Esophagus squamous epithelium (tissue), 5 donors: ENCODE data around the gene NRM. TPM values are rescaled to one million over a fixed set of nuclear protein-coding genes. Genes with fewer than 3 reads are reported as not detected.

Experiments
- DNase-seq: peaks from one replicate; lab custom pipeline; 2025; lab: John Stamatoyannopoulos, UW
- H3K27ac ChIP-seq, 4 donors: fragments of 200-600 bp; sonication (generic); one replicate each; pipeline ENCODE4 v1.5.1; 2016 to 2019; ENCODE audit warnings: mild to moderate bottlenecking in 1 of 4
- H3K27me3 ChIP-seq, 4 donors: fragments of 200-600 bp; sonication (generic); 1 replicate in 3 of 4; 2 replicates in 1 of 4; pipeline versions ENCODE4 v1.5.1 to v1.6.0; 2017 to 2021; ENCODE audit warnings: antibody characterized with exemption in 1 of 4
- H3K36me3 ChIP-seq, 3 donors: fragments of 200-600 bp; sonication (generic); one replicate each; pipeline ENCODE4 v1.5.1; 2016 to 2019
- H3K4me1 ChIP-seq, 3 donors: fragments of 200-600 bp; sonication (generic); one replicate each; pipeline ENCODE4 v1.5.1; 2017 to 2019
- H3K4me3 ChIP-seq, 4 donors: fragments of 200-600 bp; sonication (generic); 1 replicate in 3 of 4; 2 replicates in 1 of 4; pipeline ENCODE4 v1.5.1; 2016 to 2019; ENCODE audit warnings: mild to moderate bottlenecking in 2 of 4, moderate library complexity in 1 of 4
- H3K9me3 ChIP-seq, 3 donors: fragments of 200-600 bp; sonication (generic); one replicate each; pipeline ENCODE4 v1.5.1; 2016 to 2019
- POLR2A ChIP-seq, 4 donors: fragments of 450-650 bp; IDR thresholded peaks; one replicate each; pipeline ENCODE4 v1.6.1; 2017; ENCODE audit warnings: antibody characterized with exemption in 4 of 4, mild to moderate bottlenecking in 4 of 4, moderate library complexity in 3 of 4
- WGBS, 2 donors: methylation state at CpG; one replicate each; pipeline ENCODE4 v1.1.5; 2018; 5-methylcytosine and 5-hydroxymethylcytosine counted together
- intact Hi-C: fragments of 100-400 bp; cut with DNase I; formaldehyde crosslinking; loops from one replicate; pipeline ENCODE4 v1.15.0; 2022
- total RNA-seq, 4 donors: library from RNA; depleted of rRNA; stranded (reverse); fragments of >200 nt; gene quantifications; one replicate each; pipeline ENCODE4 v1.1.0, GENCODE V29; 2016
- TF ChIP-seq, protein P1 (sequence below), 6 experiments: fragments of 450-650 bp in 4 of 6; fragments of 200-600 bp in 2 of 6; sonication (generic) in 2 of 6; IDR thresholded peaks; one replicate each; pipeline ENCODE4 v1.5.1; 2016 to 2019; ENCODE audit warnings: antibody characterized with exemption in 6 of 6, mild to moderate bottlenecking in 4 of 6, moderate library complexity in 4 of 6
- donor health status: DM: yes; HTN: yes; CAD: no.

NRM gene
- total RNA-seq, result 1 to 10 TPM; 3.8 to 7.4 (median 6.7) TPM

DNA sequence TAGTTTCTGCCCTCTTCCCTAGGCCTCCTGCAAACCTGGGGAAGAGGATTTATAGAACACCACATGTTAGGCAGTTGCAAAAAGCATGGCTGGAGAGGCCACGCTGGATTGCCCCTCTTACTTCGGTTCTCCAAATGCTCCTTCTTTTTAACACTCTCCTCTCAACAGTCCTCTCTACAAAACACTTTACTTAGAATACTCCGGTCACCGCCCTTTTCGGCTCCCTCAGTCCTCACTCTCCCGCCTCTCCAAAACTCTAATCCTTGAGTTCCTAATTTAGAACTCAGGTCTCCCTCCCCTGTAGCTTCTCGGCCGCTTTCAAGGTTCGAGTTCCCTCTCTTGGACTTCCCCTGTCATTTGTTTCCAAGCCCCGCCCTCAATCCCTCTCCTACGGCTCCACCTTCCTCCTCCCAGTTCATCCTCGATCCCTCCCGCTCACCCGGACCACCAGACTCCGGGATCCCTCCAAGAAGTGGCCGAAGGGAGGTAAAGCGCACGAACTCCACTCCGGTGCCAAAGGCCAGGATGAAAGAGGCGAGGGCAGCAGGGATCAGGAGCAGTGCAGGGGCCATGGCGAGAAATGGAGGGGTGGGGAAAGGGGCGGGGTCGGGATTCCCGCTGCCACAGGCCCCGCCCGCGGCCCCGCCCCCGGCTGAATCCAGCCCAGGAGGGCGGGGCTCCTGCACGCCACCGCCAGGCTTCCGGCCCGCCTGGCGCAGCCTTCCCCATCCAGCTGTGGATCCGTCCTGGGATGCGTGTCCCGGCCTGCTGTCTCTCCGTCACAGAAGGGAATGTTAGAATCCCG is at the start of gene NRM:
TSS of gene NRM (minus strand) at position 582 of the 805 bp plus-strand sequence. CDS start at position 572, 10 bp downstream.
- intact Hi-C loops, result no loop called here

DNA sequence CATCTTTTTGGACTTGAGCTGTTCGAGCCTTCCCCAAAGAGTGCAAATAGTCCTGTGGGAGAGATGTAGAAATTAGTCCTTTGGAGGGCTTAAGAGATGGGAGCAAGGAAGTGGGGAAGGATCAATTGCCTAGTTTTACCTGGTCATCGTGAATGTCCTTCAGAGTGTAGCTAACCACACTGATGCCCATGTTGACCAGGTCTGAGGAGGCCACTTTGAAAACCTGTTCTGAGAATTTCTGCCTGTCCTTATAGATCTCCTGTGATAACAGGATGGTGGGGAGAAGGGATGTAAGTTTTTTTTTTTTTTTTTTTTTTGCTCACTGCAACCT is 49.7 kb upstream of the NRM start:
- no peak overlapping the region for H3K4me3 ChIP-seq
- peaks cover 18 to 87% (median 40%) of the 10 kb centered on the region in 3 donors for H3K4me1 ChIP-seq
- peaks cover 8 to 56% (median 21%) of the 10 kb centered on the region in 3 donors for H3K36me3 ChIP-seq
- 71 to 100% methylated on average over 2 of the region's 2 CpGs for WGBS, 2 donors
- no peaks in the 10 kb centered on the region for H3K9me3 ChIP-seq
- peak overlapping the region in 1 of 4 donors; percentile 99 for H3K27ac ChIP-seq
- H3K27me3 ChIP-seq, result no peaks in the 10 kb centered on the region
- intact Hi-C loops, result loop anchor here (5.0 kb wide), 2 partner anchors 82 to 142 kb away; partner anchors contain the start of gene DDR1
- DNase-seq, result no peak
- TF ChIP-seq, protein P1, sequence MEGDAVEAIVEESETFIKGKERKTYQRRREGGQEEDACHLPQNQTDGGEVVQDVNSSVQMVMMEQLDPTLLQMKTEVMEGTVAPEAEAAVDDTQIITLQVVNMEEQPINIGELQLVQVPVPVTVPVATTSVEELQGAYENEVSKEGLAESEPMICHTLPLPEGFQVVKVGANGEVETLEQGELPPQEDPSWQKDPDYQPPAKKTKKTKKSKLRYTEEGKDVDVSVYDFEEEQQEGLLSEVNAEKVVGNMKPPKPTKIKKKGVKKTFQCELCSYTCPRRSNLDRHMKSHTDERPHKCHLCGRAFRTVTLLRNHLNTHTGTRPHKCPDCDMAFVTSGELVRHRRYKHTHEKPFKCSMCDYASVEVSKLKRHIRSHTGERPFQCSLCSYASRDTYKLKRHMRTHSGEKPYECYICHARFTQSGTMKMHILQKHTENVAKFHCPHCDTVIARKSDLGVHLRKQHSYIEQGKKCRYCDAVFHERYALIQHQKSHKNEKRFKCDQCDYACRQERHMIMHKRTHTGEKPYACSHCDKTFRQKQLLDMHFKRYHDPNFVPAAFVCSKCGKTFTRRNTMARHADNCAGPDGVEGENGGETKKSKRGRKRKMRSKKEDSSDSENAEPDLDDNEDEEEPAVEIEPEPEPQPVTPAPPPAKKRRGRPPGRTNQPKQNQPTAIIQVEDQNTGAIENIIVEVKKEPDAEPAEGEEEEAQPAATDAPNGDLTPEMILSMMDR (IDR thresholded peaks at IDR 0.05), result no peak
- no peak for TF ChIP-seq POLR2A (IDR thresholded peaks at IDR 0.05)

More for the DNA sequence above, at the start of gene NRM:
- peak within 1 kb of the TSS; percentile 74 to 99 (median 98) for H3K27ac ChIP-seq
- H3K4me3 ChIP-seq, result peak within 1 kb of the TSS; percentile 40 to 80 (median 70)
- no peak for DNase-seq
- no peaks in the 10 kb centered on the region for H3K36me3 ChIP-seq
- H3K9me3 ChIP-seq, result no peaks in the 10 kb centered on the region
- TF ChIP-seq, protein P1 (IDR thresholded peaks at IDR 0.05), result no peak
- peak in 1 of 4 donors; percentile 32 for TF ChIP-seq POLR2A (IDR thresholded peaks at IDR 0.05)
- 0% methylated on average over 27 to 29 of the region's 40 CpGs for WGBS, 2 donors
- peaks cover 34 to 53% (median 39%) of the 10 kb centered on the region in 3 donors for H3K4me1 ChIP-seq
- no peaks in the 10 kb centered on the region for H3K27me3 ChIP-seq

DNA sequence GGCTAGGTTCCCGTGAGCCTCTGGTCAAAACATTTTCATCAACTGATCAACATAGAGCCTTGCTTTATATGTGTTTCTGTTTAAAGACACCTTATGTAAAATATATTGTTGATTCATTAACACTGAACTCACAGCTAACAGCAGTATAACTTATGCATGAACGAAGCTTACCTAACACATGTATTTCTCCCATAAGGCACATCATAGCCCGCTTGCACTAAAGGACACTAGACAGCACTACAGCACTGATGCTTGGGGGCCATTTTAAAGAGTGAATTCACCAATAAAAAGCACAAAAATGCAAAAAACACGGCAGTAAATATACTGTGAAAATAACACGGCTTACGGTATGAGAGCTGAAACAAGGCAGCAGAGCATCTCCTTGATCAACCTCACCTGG is 47.7 kb upstream of the NRM start:
- H3K27me3 ChIP-seq, result no peaks in the 10 kb centered on the region
- H3K9me3 ChIP-seq, result no peaks in the 10 kb centered on the region
- intact Hi-C loops, result no loop called here
- WGBS, 2 donors, result 77 to 80% methylated on average over 6 of the region's 6 CpGs
- H3K36me3 ChIP-seq, result peaks cover 8 to 76% (median 33%) of the 10 kb centered on the region in 3 donors
- H3K4me1 ChIP-seq, result peaks cover 14 to 77% (median 33%) of the 10 kb centered on the region in 3 donors
- H3K4me3 ChIP-seq, result no peak overlapping the region
- TF ChIP-seq POLR2A (IDR thresholded peaks at IDR 0.05), result no peak
- TF ChIP-seq, protein P1 (IDR thresholded peaks at IDR 0.05), result no peak
- no peak for DNase-seq
- peak overlapping the region in 1 of 4 donors; percentile 21 for H3K27ac ChIP-seq

DNA sequence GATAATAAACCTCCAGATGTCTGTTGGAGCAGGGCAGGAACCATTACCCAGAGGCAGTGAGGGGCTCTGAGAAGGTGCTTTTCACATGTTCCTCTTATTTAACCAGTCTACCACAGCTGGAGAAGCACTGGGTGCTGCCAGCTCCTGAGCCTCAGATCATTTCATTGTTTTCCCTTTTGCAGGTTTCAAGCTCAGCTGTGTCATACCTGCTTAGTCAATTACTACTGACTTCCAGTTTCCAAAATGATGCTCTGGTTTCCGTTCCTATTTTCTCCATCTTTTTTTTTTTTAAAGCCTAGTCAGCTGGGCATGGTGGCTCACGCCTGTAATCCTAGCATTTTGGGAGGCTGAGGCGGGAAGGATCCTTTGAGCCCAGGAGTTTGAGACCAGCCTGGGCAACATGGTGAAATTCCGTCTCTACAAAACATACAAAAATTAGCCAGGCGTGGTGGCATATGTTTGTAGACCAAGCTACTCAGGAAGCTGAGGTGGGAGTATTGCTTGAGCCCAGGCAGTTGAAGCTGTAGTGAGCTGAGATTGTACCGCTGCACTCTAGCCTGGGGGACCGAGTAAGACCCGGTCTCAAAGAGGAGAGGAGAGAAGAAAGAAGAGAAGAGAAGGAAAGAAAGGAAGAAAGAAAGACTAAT is 45.0 kb upstream of the NRM start:
- WGBS, 2 donors, result 70 to 87% methylated on average over 7 of the region's 8 CpGs
- H3K4me1 ChIP-seq, result peaks cover 4 to 64% (median 23%) of the 10 kb centered on the region in 3 donors

More for the DNA sequence above, 45.0 kb upstream of the NRM start:
- DNase-seq, result no peak
- TF ChIP-seq, protein P1 (IDR thresholded peaks at IDR 0.05), result no peak
- TF ChIP-seq POLR2A (IDR thresholded peaks at IDR 0.05), result no peak
- Histone ChIP-seq H3K4me3 (no peak overlapping the region), H3K9me3 (no peaks in the 10 kb centered on the region), H3K36me3 (peaks cover 8 to 98% (median 33%) of the 10 kb centered on the region in 3 donors), H3K27ac (no peak overlapping the region), H3K27me3 (no peaks in the 10 kb centered on the region)
- intact Hi-C loops, result no loop called here
